Measurements from ENCODE around the gene LYZ. TPM values are rescaled to one million over a fixed set of nuclear protein-coding genes. Genes with fewer than 3 reads are reported as not detected.

Gene LYZ
- total RNA-seq, 3 donors from 2014 or later (not counting 1 experiment from before 2014, with no cell fraction given) = 83.1 to 337 (median 146) TPM

GRCh38 chr12:69343885-69344612 lies 4.1 kb upstream of the LYZ start:
- TF ChIP-seq CTCF (IDR thresholded peaks at IDR 0.05) = no peak
- Mint-ChIP-seq H3K9me3 (no peaks in the 10 kb centered on the region), H3K4me3 (no peak overlapping the region), H3K36me3 (no peaks in the 10 kb centered on the region), H3K27me3 (ENCODE audit: low read depth in 2 of 2) (peaks cover 0 to 3% of the 10 kb centered on the region in 2 donors), H3K27ac (no peak overlapping the region), H3K4me1 (no peaks in the 10 kb centered on the region)
- DNase-seq (no peak), ATAC-seq (no peak)
- intact Hi-C loops (cut with micrococcal nuclease) = no loop called here
- H3K27ac ChIP-seq (ENCODE audit: low read length) = no peak overlapping the region
- H3K4me1 ChIP-seq (ENCODE audit: control insufficient read depth, insufficient read depth, low read length) = no peaks in the 10 kb centered on the region
- H3K27me3 ChIP-seq (ENCODE audit: control insufficient read depth, insufficient read depth, low read length) = no peaks in the 10 kb centered on the region
- no peak overlapping the region for H3K4me3 ChIP-seq (ENCODE audit: low read length)
- WGBS (ENCODE audit: insufficient coverage) = 59% methylated on average over 3 of the region's 3 CpGs
- no peaks in the 10 kb centered on the region for H3K9me3 ChIP-seq (ENCODE audit: control insufficient read depth, insufficient read depth, low read length)
- H3K36me3 ChIP-seq (ENCODE audit: control insufficient read depth, insufficient read depth, low read length) = no peaks in the 10 kb centered on the region

- no peak for TF ChIP-seq CTCF (IDR thresholded peaks at IDR 0.05)
- Mint-ChIP-seq H3K36me3 (no peaks in the 10 kb centered on the region), H3K4me3 (no peak overlapping the region), H3K9me3 (no peaks in the 10 kb centered on the region), H3K27me3 (ENCODE audit: low read depth in 2 of 2) (no peaks in the 10 kb centered on the region), H3K4me1 (no peaks in the 10 kb centered on the region), H3K27ac (no peak overlapping the region)
- Histone ChIP-seq H3K27ac (ENCODE audit: low read length) (no peak overlapping the region), H3K4me1 (ENCODE audit: control insufficient read depth, insufficient read depth, low read length) (no peaks in the 10 kb centered on the region), H3K36me3 (ENCODE audit: control insufficient read depth, insufficient read depth, low read length) (no peaks in the 10 kb centered on the region), H3K27me3 (ENCODE audit: control insufficient read depth, insufficient read depth, low read length) (no peaks in the 10 kb centered on the region), H3K4me3 (ENCODE audit: low read length) (no peak overlapping the region), H3K9me3 (ENCODE audit: control insufficient read depth, insufficient read depth, low read length) (no peaks in the 10 kb centered on the region)
- intact Hi-C loops (cut with micrococcal nuclease) = no loop called here
- 91% methylated on average over 2 of the region's 2 CpGs for WGBS (ENCODE audit: insufficient coverage)
- DNase-seq (no peak), ATAC-seq (no peak)
Observed at GRCh38 chr12:69345077-69345476, 3.1 kb upstream of the LYZ start.

- no peaks in the 10 kb centered on the region for H3K9me3 Mint-ChIP-seq
- H3K27me3 Mint-ChIP-seq (ENCODE audit: low read depth in 2 of 2) = no peaks in the 10 kb centered on the region
- intact Hi-C loops (cut with micrococcal nuclease) = no loop called here
Observed at GRCh38 chr12:69345742-69346141, 2.4 kb upstream of the LYZ start.

More at GRCh38 chr12:69345742-69346141, 2.4 kb upstream of the LYZ start:
- no peaks in the 10 kb centered on the region for H3K4me1 ChIP-seq (ENCODE audit: control insufficient read depth, insufficient read depth, low read length)
- H3K4me3 Mint-ChIP-seq = no peak overlapping the region
- no peaks in the 10 kb centered on the region for H3K36me3 ChIP-seq (ENCODE audit: control insufficient read depth, insufficient read depth, low read length)
- H3K36me3 Mint-ChIP-seq = no peaks in the 10 kb centered on the region
- H3K27ac ChIP-seq (ENCODE audit: low read length) = no peak overlapping the region
- DNase-seq (no peak), ATAC-seq (no peak)
- H3K9me3 ChIP-seq (ENCODE audit: control insufficient read depth, insufficient read depth, low read length) = no peaks in the 10 kb centered on the region
- no peak for TF ChIP-seq CTCF (IDR thresholded peaks at IDR 0.05)
- WGBS (ENCODE audit: insufficient coverage) = 100% methylated on average over 1 of the region's 1 CpG
- H3K4me1 Mint-ChIP-seq = no peaks in the 10 kb centered on the region
- H3K4me3 ChIP-seq (ENCODE audit: low read length) = no peak overlapping the region
- H3K27ac Mint-ChIP-seq = no peak overlapping the region
- no peaks in the 10 kb centered on the region for H3K27me3 ChIP-seq (ENCODE audit: control insufficient read depth, insufficient read depth, low read length)
